K562 (cell line): ENCODE measurements around the gene DNAH10. TPM values are rescaled to one million over a fixed set of nuclear protein-coding genes. Genes with fewer than 3 reads are reported as not detected.

ENCODE experiments used
- ATAC-seq: fragments of 200-7000 bp; cut with Tn5 transposase; 3 replicates; pipeline ENCODE4 v1.9.1; 2020; ENCODE audit warnings: moderate library complexity
- BruUV-seq: library from RNA; stranded (reverse); fragments of 400-500 nt; replicated peaks from 2 replicates; lab custom pipeline; 2021; lab: Mats Ljungman, UMichigan
- CTCF ChIA-PET: fragments of 300-600 bp; formaldehyde crosslinking; extraction: SDS; loops from one replicate; lab custom pipeline; 2021; ENCODE audit warnings: low intra/inter-chr PET ratio; lab: Yijun Ruan, JAX
- POLR2A ChIA-PET: fragments of 300-600, 350-650 bp; sonication (Branson Sonifier 250); formaldehyde crosslinking; extraction: SDS; loops from one replicate; lab custom pipeline; 2021; ENCODE audit warnings: antibody characterized with exemption, inconsistent platforms; lab: Yijun Ruan, JAX
- DNase-seq, 4 experiments: peaks; one replicate each; pipeline versions ENCODE4 v3.0.0 to v3.0.0-alpha.2; 2011 to 2018; ENCODE audit warnings: low spot score in 3 of 4, mixed read lengths in 3 of 4; ENCODE audit errors: extremely low read depth in 1 of 4
- FAIRE-seq: peaks from 2 replicates; lab custom pipeline; 2011; peaks lifted over from hg19 to GRCh38; lab: Jason Lieb, UNC
- H2AFZ ChIP-seq: 2 replicates; pipeline ENCODE4 v1.6.0; 2011; ENCODE audit warnings: low read depth, low read length, control low read depth, inconsistent platforms
- H3K27ac ChIP-seq: fragments of 200-600 bp; 3 replicates; pipeline ENCODE4 v1.8.0; 2011; ENCODE audit warnings: low read depth, mild to moderate bottlenecking, control low read depth, inconsistent platforms, low read length, moderate library complexity, mixed read lengths; ENCODE audit errors: extremely low read depth
- H3K27me3 ChIP-seq, 2 experiments: fragments of 300-600 bp in 1 of 2; 2 replicates in 1 of 2; 3 replicates in 1 of 2; pipeline versions ENCODE4 v1.6.0 to v1.8.0; 2011; ENCODE audit warnings: inconsistent platforms in 2 of 2, low read length in 2 of 2, mild to moderate bottlenecking in 1 of 2, mixed read lengths in 1 of 2, moderate library complexity in 1 of 2; ENCODE audit not compliant: control insufficient read depth in 2 of 2, insufficient read depth in 2 of 2
- H3K36me3 ChIP-seq: fragments of 300-600 bp; 3 replicates; pipeline ENCODE4 v1.8.0; 2011; ENCODE audit warnings: mild to moderate bottlenecking, low read length, inconsistent platforms; ENCODE audit not compliant: control insufficient read depth, insufficient read depth
- H3K4me1 ChIP-seq, 2 experiments: fragments of 200-600 bp in 1 of 2; replicated peaks in 1 of 2; 2 replicates in 1 of 2; 3 replicates in 1 of 2; pipeline versions ENCODE4 v1.5.1 to v1.8.0; 2011; ENCODE audit warnings: inconsistent platforms in 2 of 2, low read length in 2 of 2, mild to moderate bottlenecking in 1 of 2, mixed read lengths in 1 of 2, moderate library complexity in 1 of 2; ENCODE audit not compliant: control insufficient read depth in 2 of 2, insufficient read depth in 2 of 2
- H3K4me2 ChIP-seq: 2 replicates; pipeline ENCODE4 v1.6.1; 2011; ENCODE audit warnings: low read length, control low read depth, inconsistent platforms, mixed read lengths; ENCODE audit not compliant: insufficient read depth
- H3K4me3 ChIP-seq: fragments of 200-600 bp; sonication (generic), shearing (Covaris generic); 2 replicates; pipeline ENCODE4 v1.5.1; 2016; ENCODE audit warnings: control low read depth, inconsistent platforms
- H3K79me2 ChIP-seq: fragments of 200-600 bp; 3 replicates; pipeline ENCODE4 v1.8.0; 2011; ENCODE audit warnings: low read length, inconsistent platforms; ENCODE audit not compliant: control insufficient read depth, insufficient read depth
- H3K9ac ChIP-seq, 2 experiments: 2 replicates each; pipeline versions ENCODE4 v1.6.0 to v1.6.1; 2011; ENCODE audit warnings: low read depth in 2 of 2, low read length in 2 of 2, control low read depth in 1 of 2, inconsistent platforms in 1 of 2, mild to moderate bottlenecking in 1 of 2, mixed read lengths in 1 of 2; ENCODE audit not compliant: insufficient read depth in 1 of 2
- H3K9me1 ChIP-seq: one replicate; pipeline ENCODE4 v1.6.0; 2011; ENCODE audit warnings: inconsistent platforms, mild to moderate bottlenecking, low read length, moderate library complexity; ENCODE audit not compliant: control insufficient read depth, insufficient read depth
- H3K9me3 ChIP-seq: replicated peaks from 2 replicates; pipeline ENCODE4 v1.5.1; 2011; ENCODE audit warnings: low read depth, low read length, inconsistent platforms; ENCODE audit not compliant: control insufficient read depth, insufficient read depth
- H4K20me1 ChIP-seq: replicated peaks from 2 replicates; pipeline ENCODE4 v1.6.1; 2011; ENCODE audit warnings: low read length, inconsistent platforms, mixed read lengths; ENCODE audit not compliant: control insufficient read depth, insufficient read depth
- ADNP ChIP-seq: fragments of 200-800 bp; sonication (Bioruptor generic); IDR thresholded peaks from 2 replicates; pipeline ENCODE4 v1.6.1; 2016; ENCODE audit warnings: missing genetic modification characterization, missing compliant biosample characterization
- CC2D1A ChIP-seq: fragments of 450-650 bp; IDR thresholded peaks from 2 replicates; pipeline ENCODE4 v1.6.1; 2017; ENCODE audit warnings: mild to moderate bottlenecking
- CHD2 ChIP-seq: IDR thresholded peaks from 2 replicates; pipeline ENCODE4 v1.6.1; 2011; ENCODE audit warnings: low read depth, low read length
- GTF2A2 ChIP-seq: IDR thresholded peaks from 2 replicates; pipeline ENCODE4 v1.6.1; 2016; ENCODE audit warnings: mild to moderate bottlenecking, missing genetic modification characterization, missing compliant biosample characterization
- HNRNPH1 ChIP-seq: fragments of 200-400 bp; formaldehyde crosslinking; optimal IDR thresholded peaks from 2 replicates; pipeline ENCODE3; 2017; ENCODE audit warnings: low read depth, mild to moderate bottlenecking, low read length, moderate library complexity
- LCOR ChIP-seq: sonication (generic); formaldehyde crosslinking; IDR thresholded peaks from 2 replicates; pipeline ENCODE4 v1.8.0; 2022; ENCODE audit warnings: mild to moderate bottlenecking, missing genetic modification reagents
- MAFK ChIP-seq: IDR thresholded peaks from 2 replicates; pipeline ENCODE4 v1.6.1; 2011; ENCODE audit warnings: low read length, improper control_type of control experiment
- MED1 ChIP-seq: sonication (generic); formaldehyde crosslinking; IDR thresholded peaks from 2 replicates; pipeline ENCODE4 v1.8.1; 2023; ENCODE audit warnings: missing genetic modification reagents, borderline replicate concordance
- POLR2H ChIP-seq: IDR thresholded peaks from 2 replicates; pipeline ENCODE4 v1.6.1; 2016; ENCODE audit warnings: missing genetic modification characterization, low read depth, mild to moderate bottlenecking, control low read depth, missing compliant biosample characterization, moderate library complexity
- PRMT5 ChIP-seq: sonication (generic); formaldehyde crosslinking; IDR thresholded peaks from 2 replicates; pipeline ENCODE4 v1.5.0; 2020; ENCODE audit warnings: missing genetic modification reagents
- SPI1 ChIP-seq: IDR thresholded peaks from 2 replicates; pipeline ENCODE4 v1.6.1; 2011; ENCODE audit warnings: low read depth, low read length, control low read depth, borderline replicate concordance
- TAF1 ChIP-seq: IDR thresholded peaks from 2 replicates; pipeline ENCODE4 v1.6.1; 2011; ENCODE audit warnings: mild to moderate bottlenecking, low read length, moderate library complexity; ENCODE audit not compliant: insufficient read depth, control insufficient read depth, severe bottlenecking; ENCODE audit errors: extremely low read depth
- TEAD2 ChIP-seq: fragments of 450-650 bp; IDR thresholded peaks from 2 replicates; pipeline ENCODE4 v1.6.1; 2016; ENCODE audit warnings: missing genetic modification characterization, control low read depth, missing compliant biosample characterization
- TEAD4 ChIP-seq, 2 experiments: sonication (generic) in 1 of 2; formaldehyde crosslinking in 1 of 2; IDR thresholded peaks; 2 replicates each; pipeline versions ENCODE4 v1.6.1 to v1.8.0; 2012 to 2022; ENCODE audit warnings: borderline replicate concordance in 1 of 2, inconsistent platforms in 1 of 2, low read length in 1 of 2, mild to moderate bottlenecking in 1 of 2, missing genetic modification reagents in 1 of 2
- TGIF2 ChIP-seq: sonication (generic); formaldehyde crosslinking; IDR thresholded peaks from 2 replicates; pipeline ENCODE4 v1.8.1; 2022; ENCODE audit warnings: mild to moderate bottlenecking, missing genetic modification reagents, moderate library complexity
- TRIM28 ChIP-seq: fragments of 450-650 bp; IDR thresholded peaks from 2 replicates; pipeline ENCODE4 v1.6.1; 2017
- ZBED1 ChIP-seq: IDR thresholded peaks from 2 replicates; pipeline ENCODE4 v1.6.1; 2014
- WGBS: fragments of 100-300 bp; shearing (Covaris generic); methylation state at CpG from one replicate; pipeline ENCODE4 v1.1.6; 2016; ENCODE audit warnings: low coverage, mixed read lengths; ENCODE audit not compliant: insufficient coverage; ENCODE audit errors: missing lambda C conversion rate; 5-methylcytosine and 5-hydroxymethylcytosine counted together
- in situ Hi-C: fragments of 300-500 bp; cut with MboI; formaldehyde crosslinking; loops from 4 replicates; pipeline ENCODE4 v1.15.0; 2018; ENCODE audit warnings: inconsistent platforms, mixed read lengths
- intact Hi-C: fragments of 100-400 bp; cut with micrococcal nuclease; formaldehyde crosslinking; loops from 2 replicates; pipeline ENCODE4 v1.14.2; 2022
- polyA plus RNA-seq, 8 experiments: library from polyadenylated mRNA; depleted of rRNA in 4 of 8; stranded (reverse) in 5 of 8; unstranded in 3 of 8; fragments of >200 nt; fragmentation: Nextera tagmentation in 2 of 8; fragmentation: Illumina TruSeq in 1 of 8; extraction: Ambion mirVana in 2 of 8; extraction: Trizol in 1 of 8; gene quantifications; 2 replicates each; pipeline versions ENCODE4 v1.2.1 to v1.2.3, GENCODE V29; 2011 to 2014; ENCODE audit warnings: inconsistent platforms in 1 of 8, missing spikeins in 1 of 8
- total RNA-seq, 7 experiments: library from RNA; depleted of rRNA in 6 of 7; stranded (reverse); fragments of >200 nt in 6 of 7; fragmentation: Illumina TruSeq in 2 of 7; extraction: Trizol in 2 of 7; gene quantifications; 2 replicates each; pipeline versions ENCODE4 v1.2.1 to v1.2.3, GENCODE V29; 2011 to 2021; ENCODE audit warnings: low replicate concordance in 1 of 7
- TF ChIP-seq, protein P1 (sequence below): fragments of 250-450 bp; sonication (Bioruptor Pico); IDR thresholded peaks from 2 replicates; pipeline ENCODE4 v1.5.0; 2021; ENCODE audit warnings: mild to moderate bottlenecking, moderate library complexity
- TF ChIP-seq, protein P2 (sequence below): IDR thresholded peaks from 3 replicates; pipeline ENCODE4 v1.6.1; 2011; ENCODE audit warnings: borderline replicate concordance, mild to moderate bottlenecking; ENCODE audit not compliant: insufficient read length, insufficient read depth

The DNAH10 gene
- total and polyA plus RNA-seq, 9 of the 15 experiments (the other 6 are each of a cell fraction or from before 2014, with no cell fraction given) = 0.01 to 0.06 (median 0.04) TPM; not detected in 1

DNA sequence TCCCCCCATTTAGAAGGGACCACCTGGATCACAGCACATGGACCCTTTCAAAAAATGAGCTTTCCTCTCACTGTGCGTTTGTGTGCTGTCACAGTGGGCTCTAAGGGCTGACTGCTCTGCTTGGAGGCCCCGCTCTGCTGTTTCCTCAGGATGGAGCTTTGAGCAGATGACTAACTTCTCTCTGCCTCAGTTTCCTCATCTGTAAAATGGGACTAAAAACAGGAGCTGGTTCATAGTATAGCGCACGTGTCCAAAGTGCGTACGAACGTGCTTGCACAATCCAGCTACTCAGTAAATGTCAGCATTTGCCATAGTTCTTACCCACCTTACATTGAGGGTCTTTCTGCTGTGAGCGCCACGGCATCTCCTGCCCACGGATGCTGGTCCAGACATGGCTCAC lies 12.7 kb upstream of the DNAH10 start (continued):
- TF ChIP-seq, protein P1, sequence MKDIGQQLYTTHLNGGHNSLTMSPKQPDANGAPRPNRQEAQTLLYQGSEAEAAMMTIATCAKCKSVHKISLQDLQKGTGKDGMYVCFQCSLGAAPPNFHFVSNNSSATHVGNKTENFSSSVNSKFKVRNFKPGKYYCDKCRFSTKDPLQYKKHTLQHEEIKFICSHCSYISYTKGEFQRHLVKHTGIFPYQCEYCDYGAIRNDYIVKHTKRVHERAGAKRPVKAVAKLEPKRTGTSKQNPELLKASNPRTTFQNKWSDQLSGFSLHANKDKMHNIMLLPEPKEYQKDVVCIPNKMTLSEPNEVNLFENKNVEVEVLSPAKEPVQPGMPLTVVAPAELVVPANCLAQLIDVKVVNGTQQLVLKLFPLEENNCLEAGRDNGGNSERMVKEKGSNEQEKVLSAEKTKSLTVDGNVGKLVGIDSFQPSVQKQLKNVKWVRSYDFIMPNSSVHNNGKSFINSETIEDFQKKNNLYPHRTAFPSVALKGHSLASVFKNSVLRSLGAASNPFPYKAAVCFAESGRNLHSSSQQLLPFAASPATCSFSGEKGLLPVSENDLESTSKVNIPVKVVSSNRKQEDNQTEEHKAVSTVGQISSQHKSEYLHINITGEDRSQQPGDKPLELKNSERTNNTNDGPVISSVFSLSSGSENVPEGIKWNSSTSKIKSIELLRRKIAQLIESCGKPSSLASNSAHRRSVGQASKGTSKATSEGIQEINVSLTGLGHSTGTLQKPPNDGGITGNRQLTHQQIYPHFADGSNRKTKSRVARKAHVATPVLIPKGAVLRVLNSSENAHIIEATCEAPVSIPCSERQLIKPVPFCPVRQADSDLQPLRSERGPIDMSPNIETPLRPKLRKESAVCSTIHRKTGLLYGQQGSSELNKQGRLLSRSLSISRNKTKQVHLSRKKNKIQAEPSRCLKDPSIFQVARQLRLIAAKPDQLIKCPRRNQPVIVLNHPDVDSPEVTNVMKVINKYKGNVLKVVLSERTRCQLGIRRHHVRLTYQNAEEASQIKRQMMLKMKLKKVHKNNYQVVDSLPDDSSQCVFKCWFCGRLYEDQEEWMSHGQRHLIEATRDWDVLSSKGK (CRISPR knock-in tag) = no peak
- TF ChIP-seq GTF2A2 (tag) (no peak), HNRNPH1 (no peak), SPI1 (no peak), ADNP (tag) (peak; percentile 21; the same call in 1 of the 2 replicates), CC2D1A (no peak)

DNA sequence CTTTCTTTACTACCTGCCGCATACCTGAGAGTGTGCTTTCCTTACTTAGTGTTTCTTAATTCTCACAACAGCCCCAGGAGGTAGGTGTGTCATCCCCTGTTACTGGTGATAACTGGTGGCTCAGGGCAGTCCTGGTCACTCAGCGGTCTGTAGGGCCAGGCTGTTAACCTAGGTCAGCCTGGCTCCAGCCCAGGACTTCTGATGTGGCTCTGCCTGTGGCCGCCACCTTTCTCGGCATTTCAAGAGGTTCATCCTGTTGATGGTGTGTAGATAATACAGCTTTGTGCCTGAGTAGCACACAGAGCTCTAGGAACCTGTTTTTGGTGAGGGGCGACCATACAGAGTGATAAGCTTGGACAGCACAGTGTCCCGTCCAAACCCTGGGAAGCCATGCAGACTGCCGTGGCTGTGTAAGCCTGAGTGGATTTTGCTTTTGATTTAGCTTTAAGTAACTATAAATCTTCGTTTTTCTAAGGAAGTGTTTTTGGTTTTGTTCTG lies 11.9 kb upstream of the DNAH10 start:
- H3K9me3 ChIP-seq = no peaks in the 10 kb centered on the region
- no TSS peak for BruUV-seq
- no peaks in the 10 kb centered on the region for H3K79me2 ChIP-seq
- H3K4me3 ChIP-seq = no peak overlapping the region
- no peaks in the 10 kb centered on the region for H4K20me1 ChIP-seq
- DNase-seq = peak in 1 of 4 experiments; percentile 4
- peak; percentile 42; the same call in 2 of the 3 replicates for ATAC-seq
- CTCF ChIA-PET = no interaction called here
- H3K9me1 ChIP-seq = no peaks in the 10 kb centered on the region
- POLR2A ChIA-PET = interaction anchor here (0.6 to 1.1 kb wide), 3 partner anchors 19 to 1206 kb away, joined by 3 to 4 read pairs (median 3); no protein-coding TSS in a partner anchor
- intact Hi-C loops = no loop called here
- peaks cover 83% of the 10 kb centered on the region; the same call in 2 of the 3 replicates for H3K36me3 ChIP-seq
- no peaks in the 10 kb centered on the region; a peak in 1 of 5 replicates for H3K4me1 ChIP-seq
- H3K27me3 ChIP-seq = no peaks in the 10 kb centered on the region
- FAIRE-seq = no peak
- no peak overlapping the region for H2AFZ ChIP-seq
- no peak overlapping the region for H3K27ac ChIP-seq
- no peak overlapping the region for H3K4me2 ChIP-seq
- H3K9ac ChIP-seq = peak overlapping the region in 1 of 2 experiments; percentile 43; a peak in 1 of 4 replicates
- WGBS = 57% methylated on average over 8 of the region's 8 CpGs
- in situ Hi-C loops = no loop called here
- TF ChIP-seq CHD2 (no peak), TEAD4 (IDR thresholded peaks at IDR 0.05; ENCODE audit: low read length) (no peak), TEAD4 (CRISPR knock-in tag; IDR thresholded peaks at IDR 0.05; ENCODE audit: borderline replicate concordance) (no peak), MAFK (no peak), PRMT5 (CRISPR knock-in tag) (no peak), POLR2H (no peak), TGIF2 (CRISPR knock-in tag) (no peak), TAF1 (no peak), LCOR (no peak), TRIM28 (no peak), MED1 (CRISPR knock-in tag) (no peak), TEAD2 (no peak), ZBED1 (no peak)
- TF ChIP-seq, protein P2, sequence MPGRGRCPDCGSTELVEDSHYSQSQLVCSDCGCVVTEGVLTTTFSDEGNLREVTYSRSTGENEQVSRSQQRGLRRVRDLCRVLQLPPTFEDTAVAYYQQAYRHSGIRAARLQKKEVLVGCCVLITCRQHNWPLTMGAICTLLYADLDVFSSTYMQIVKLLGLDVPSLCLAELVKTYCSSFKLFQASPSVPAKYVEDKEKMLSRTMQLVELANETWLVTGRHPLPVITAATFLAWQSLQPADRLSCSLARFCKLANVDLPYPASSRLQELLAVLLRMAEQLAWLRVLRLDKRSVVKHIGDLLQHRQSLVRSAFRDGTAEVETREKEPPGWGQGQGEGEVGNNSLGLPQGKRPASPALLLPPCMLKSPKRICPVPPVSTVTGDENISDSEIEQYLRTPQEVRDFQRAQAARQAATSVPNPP = no peak
